Germinal center (tissue), 1 donor: ENCODE data around the gene CDH1.
"Not testable (repeated sequence)": the region's sequence is repeated elsewhere in the genome, so short reads cannot be mapped to it uniquely, and the experiment has no call there.

Experiments used
- DNase-seq: peaks from one replicate; pipeline ENCODE4 v3.0.0; 2012; ENCODE audit warnings: mixed read lengths, low spot score

CDH1 gene

GRCh38 chr16:68790944-68791343 is 53.9 kb downstream of the CDH1 start:
- DNase-seq, result no peak

GRCh38 chr16:68792465-68793324 is 55.6 kb downstream of the CDH1 start:
- no peak for DNase-seq

- no peak for DNase-seq
Measured at GRCh38 chr16:68793401-68793857, 56.3 kb downstream of the CDH1 start.

GRCh38 chr16:68798398-68798797 is 61.3 kb downstream of the CDH1 start:
- no peak for DNase-seq

GRCh38 chr16:68800257-68800875 is 63.3 kb downstream of the CDH1 start:
- DNase-seq, result peak; percentile 52

- no peak for DNase-seq
Measured at GRCh38 chr16:68802190-68802589, 65.1 kb downstream of the CDH1 start.

GRCh38 chr16:68806422-68806821 is 69.3 kb downstream of the CDH1 start:
- no peak for DNase-seq

GRCh38 chr16:68806981-68807380 is 69.9 kb downstream of the CDH1 start:
- no peak for DNase-seq

- DNase-seq, result no peak
Measured at GRCh38 chr16:68814516-68814915, 77.4 kb downstream of the CDH1 start.

GRCh38 chr16:68823401-68824135 is 86.5 kb downstream of the CDH1 start:
- no peak for DNase-seq

GRCh38 chr16:68825427-68825826 is 88.3 kb downstream of the CDH1 start:
- DNase-seq, result no peak

GRCh38 chr16:68826652-68827051 is 89.6 kb downstream of the CDH1 start:
- no peak for DNase-seq

- no peak for DNase-seq
Measured at GRCh38 chr16:68833251-68833650, 96.2 kb downstream of the CDH1 start.

- DNase-seq, result no peak
Measured at GRCh38 chr16:68834550-68834949, 97.5 kb downstream of the CDH1 start.

GRCh38 chr16:68835970-68836369 is 98.9 kb downstream of the CDH1 start:
- no peak for DNase-seq

GRCh38 chr16:68839831-68840230 is 102.7 kb downstream of the CDH1 start:
- no peak for DNase-seq

- not testable (repeated sequence) for DNase-seq
Measured at GRCh38 chr16:68842964-68843481, 105.9 kb downstream of the CDH1 start.

GRCh38 chr16:68843482-68844210 is 106.6 kb downstream of the CDH1 start, which contains the start of gene TANGO6:
Gene TANGO6 (plus strand): TSS chr16:68843531. CDS start chr16:68843618, 87 bp downstream.
- peak; percentile 88 for DNase-seq

- no peak for DNase-seq
Measured at GRCh38 chr16:68844211-68844564, 107.1 kb downstream of the CDH1 start.

- DNase-seq, result no peak
Measured at GRCh38 chr16:68848786-68849185, 111.7 kb downstream of the CDH1 start.

- no peak for DNase-seq
Measured at GRCh38 chr16:68850481-68850880, 113.4 kb downstream of the CDH1 start.

- no peak for DNase-seq
Measured at GRCh38 chr16:68851601-68852000, 114.5 kb downstream of the CDH1 start.
